SK-N-SH (cell line): Measurements from ENCODE around the gene CDKAL1.

Experiments used
- CTCF ChIP-seq: fragments of 200-600 bp; sonication (generic); IDR thresholded peaks from 2 replicates; pipeline ENCODE4 v1.6.1; 2017; ENCODE audit warnings: antibody characterized with exemption, mild to moderate bottlenecking, moderate library complexity
- ELF1 ChIP-seq: IDR thresholded peaks from 2 replicates; pipeline ENCODE4 v1.4.0; 2012
- EP300 ChIP-seq, 2 experiments: IDR thresholded peaks; 2 replicates each; pipeline versions ENCODE4 v1.4.0 to v1.6.1; 2012; ENCODE audit warnings: borderline replicate concordance in 1 of 2, low read depth in 1 of 2, low read length in 1 of 2
- NFIC ChIP-seq: IDR thresholded peaks from 2 replicates; pipeline ENCODE4 v1.4.0; 2012; ENCODE audit warnings: borderline replicate concordance
- POLR2AphosphoS5 ChIP-seq: IDR thresholded peaks from 2 replicates; pipeline ENCODE4 v1.6.1; 2012; ENCODE audit warnings: low read depth, low read length
- RAD21 ChIP-seq: IDR thresholded peaks from 2 replicates; pipeline ENCODE4 v1.6.1; 2012; ENCODE audit warnings: mild to moderate bottlenecking, low read length
- RCOR1 ChIP-seq: fragments of 150-350 bp; IDR thresholded peaks from 2 replicates; pipeline ENCODE4 v1.6.1; 2017; ENCODE audit warnings: antibody characterized with exemption, low read length
- SIN3A ChIP-seq: IDR thresholded peaks from 2 replicates; pipeline ENCODE4 v1.6.1; 2012; ENCODE audit warnings: low read depth, mild to moderate bottlenecking, low read length, moderate library complexity, borderline replicate concordance
- YY1 ChIP-seq: IDR thresholded peaks from 2 replicates; pipeline ENCODE4 v1.4.0; 2012; ENCODE audit warnings: low read depth, mild to moderate bottlenecking
- TF ChIP-seq, protein P1 (sequence below): fragments of 150-350 bp; IDR thresholded peaks from 2 replicates; pipeline ENCODE4 v1.6.1; 2017; ENCODE audit warnings: antibody characterized with exemption, low read length, low read depth, borderline replicate concordance

DNA sequence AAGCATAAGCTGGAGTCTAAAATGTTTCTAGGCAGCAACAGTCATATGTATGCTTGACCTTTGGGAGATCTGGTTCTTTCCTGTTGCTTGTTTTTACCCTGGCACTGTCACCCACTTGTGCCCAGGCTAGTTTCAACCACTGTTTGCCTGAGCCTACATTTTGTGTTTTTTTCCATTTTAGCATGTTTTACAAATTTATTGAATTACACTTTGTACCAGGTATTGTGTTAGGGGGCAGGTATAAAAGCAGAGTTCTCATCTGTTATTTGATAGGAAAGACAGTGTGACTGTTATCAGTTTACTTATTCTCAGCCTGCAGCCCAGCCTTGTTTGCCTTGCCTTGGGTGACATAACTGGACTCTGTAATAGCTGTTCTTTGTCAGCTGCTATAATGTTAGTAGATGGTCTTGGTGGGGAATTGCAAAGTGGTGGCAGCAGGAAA is 147.0 kb downstream of the CDKAL1 start:
- TF ChIP-seq POLR2AphosphoS5, result no peak
- no peak for TF ChIP-seq ELF1
- no peak for TF ChIP-seq SIN3A
- no peak for TF ChIP-seq CTCF
- TF ChIP-seq EP300 (IDR thresholded peaks at IDR 0.05; ENCODE audit: borderline replicate concordance in 1 of 2, low read depth in 1 of 2, low read length in 1 of 2), result no peak
- TF ChIP-seq YY1, result no peak
- TF ChIP-seq, protein P1, sequence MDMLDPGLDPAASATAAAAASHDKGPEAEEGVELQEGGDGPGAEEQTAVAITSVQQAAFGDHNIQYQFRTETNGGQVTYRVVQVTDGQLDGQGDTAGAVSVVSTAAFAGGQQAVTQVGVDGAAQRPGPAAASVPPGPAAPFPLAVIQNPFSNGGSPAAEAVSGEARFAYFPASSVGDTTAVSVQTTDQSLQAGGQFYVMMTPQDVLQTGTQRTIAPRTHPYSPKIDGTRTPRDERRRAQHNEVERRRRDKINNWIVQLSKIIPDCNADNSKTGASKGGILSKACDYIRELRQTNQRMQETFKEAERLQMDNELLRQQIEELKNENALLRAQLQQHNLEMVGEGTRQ, result no peak
- no peak for TF ChIP-seq RAD21
- no peak for TF ChIP-seq RCOR1
- no peak for TF ChIP-seq NFIC
